HCT116 (cell line): ENCODE measurements around the gene SLC23A3. TPM values are rescaled to one million over a fixed set of nuclear protein-coding genes. Genes with fewer than 3 reads are reported as not detected.
A peak's percentile ranks its signal among the peaks of the same experiment; 100 is the strongest.

Experiments
- ATF3 ChIP-seq: IDR thresholded peaks from 2 replicates; pipeline ENCODE4 v1.6.1; 2012
- CBX3 ChIP-seq: IDR thresholded peaks from 2 replicates; pipeline ENCODE4 v1.6.1; 2012; ENCODE audit warnings: low read depth
- CEBPB ChIP-seq: IDR thresholded peaks from 2 replicates; pipeline ENCODE4 v1.6.1; 2012; ENCODE audit warnings: low read depth
- EGR1 ChIP-seq: IDR thresholded peaks from 2 replicates; pipeline ENCODE4 v1.6.1; 2012; ENCODE audit warnings: low read depth
- EZH2phosphoT487 ChIP-seq: fragments of 200-600 bp; IDR thresholded peaks from 2 replicates; pipeline ENCODE4 v1.6.1; 2018; ENCODE audit warnings: antibody characterized with exemption, borderline replicate concordance
- JUND ChIP-seq: IDR thresholded peaks from 2 replicates; pipeline ENCODE4 v1.6.1; 2012
- REST ChIP-seq: IDR thresholded peaks from 2 replicates; pipeline ENCODE4 v1.6.1; 2012; ENCODE audit warnings: low read depth
- SRF ChIP-seq: IDR thresholded peaks from 2 replicates; pipeline ENCODE4 v1.6.1; 2012; ENCODE audit warnings: low read depth
- YY1 ChIP-seq: IDR thresholded peaks from 2 replicates; pipeline ENCODE4 v1.6.1; 2011; ENCODE audit warnings: low read length, low read depth, moderate library complexity, mild to moderate bottlenecking; ENCODE audit not compliant: insufficient replicate concordance; ENCODE audit errors: extremely low read depth
- ZBTB33 ChIP-seq: IDR thresholded peaks from 2 replicates; pipeline ENCODE4 v1.6.1; 2011; ENCODE audit warnings: mild to moderate bottlenecking, low read length, moderate library complexity; ENCODE audit not compliant: insufficient replicate concordance; ENCODE audit errors: extremely low read depth
- total RNA-seq: library from RNA; stranded (reverse); gene quantifications from one replicate; pipeline ENCODE4 v1.2.1, GENCODE V29; 2021; ENCODE audit not compliant: unreplicated experiment

SLC23A3 gene
- total RNA-seq, 1 experiment from 2014 or later: 4.8 TPM

- TF ChIP-seq SRF (no peak), ATF3 (no peak), ZBTB33 (no peak), JUND (no peak), EGR1 (peak; percentile 83), CBX3 (no peak), EZH2phosphoT487 (no peak), CEBPB (no peak), YY1 (peak; percentile 12), REST (no peak)
These were observed 9.4 kb downstream of the SLC23A3 start, which contains the start of gene NHEJ1 (continued) for GRCh38 chr2:219160186-219161017.
